Aorta (tissue), 4 donors: ENCODE results near the gene PGAP1. TPM values are rescaled to one million over a fixed set of nuclear protein-coding genes. Genes with fewer than 3 reads are reported as not detected.

Source experiments
- polyA plus RNA-seq, 2 donors: library from polyadenylated mRNA; stranded (reverse); fragments of 200-250 nt; gene quantifications; one replicate each; pipeline ENCODE4 v1.2.3, GENCODE V29; 2013
- total RNA-seq, 2 donors: library from RNA; stranded (reverse); fragmentation: NEBNext Ultra II Directional; extraction: Animal tissue kit (Norgen Biotek cat#: 25700); gene quantifications; one replicate each; pipeline ENCODE4 v1.2.1, GENCODE V29; 2021
- donor health status: healthy with polysubstance abuse.
- donor health status: Bipolar disorder and iron deficiency.
- donor health status: DM: no; HTN: no; CAD: no.
- donor health status: DM: yes; HTN: yes; CAD: no.

The PGAP1 gene
- total and polyA plus RNA-seq, 4 donors = 1.4 to 10.9 (median 6.0) TPM

Other genes starting within 250 kb of the PGAP1 start
- gene GTF3C3, start 127.0 kb downstream of the PGAP1 start, total RNA-seq = 10 to 100 TPM; 26.0 to 41.6 TPM
- gene GTF3C3, start 127.0 kb downstream of the PGAP1 start, polyA plus RNA-seq = 10 to 100 TPM in 1 of 2 donors, 1 to 10 TPM in 1; 4.6 to 10.5 TPM
- under 1 TPM; 0.19 to 0.30 TPM for gene C2orf66, start 117.4 kb downstream of the PGAP1 start, total RNA-seq
- not detected for gene C2orf66, start 117.4 kb downstream of the PGAP1 start, polyA plus RNA-seq